HG02571 (cell line): ENCODE measurements around the gene AAR2.

Source experiments
- ATAC-seq: cut with Tn5 transposase; IDR thresholded peaks from one replicate; pipeline ENCODE4 v1.9.1; 2021; ENCODE audit warnings: mild to moderate bottlenecking, moderate library complexity; ENCODE audit not compliant: unreplicated experiment

Gene AAR2

DNA sequence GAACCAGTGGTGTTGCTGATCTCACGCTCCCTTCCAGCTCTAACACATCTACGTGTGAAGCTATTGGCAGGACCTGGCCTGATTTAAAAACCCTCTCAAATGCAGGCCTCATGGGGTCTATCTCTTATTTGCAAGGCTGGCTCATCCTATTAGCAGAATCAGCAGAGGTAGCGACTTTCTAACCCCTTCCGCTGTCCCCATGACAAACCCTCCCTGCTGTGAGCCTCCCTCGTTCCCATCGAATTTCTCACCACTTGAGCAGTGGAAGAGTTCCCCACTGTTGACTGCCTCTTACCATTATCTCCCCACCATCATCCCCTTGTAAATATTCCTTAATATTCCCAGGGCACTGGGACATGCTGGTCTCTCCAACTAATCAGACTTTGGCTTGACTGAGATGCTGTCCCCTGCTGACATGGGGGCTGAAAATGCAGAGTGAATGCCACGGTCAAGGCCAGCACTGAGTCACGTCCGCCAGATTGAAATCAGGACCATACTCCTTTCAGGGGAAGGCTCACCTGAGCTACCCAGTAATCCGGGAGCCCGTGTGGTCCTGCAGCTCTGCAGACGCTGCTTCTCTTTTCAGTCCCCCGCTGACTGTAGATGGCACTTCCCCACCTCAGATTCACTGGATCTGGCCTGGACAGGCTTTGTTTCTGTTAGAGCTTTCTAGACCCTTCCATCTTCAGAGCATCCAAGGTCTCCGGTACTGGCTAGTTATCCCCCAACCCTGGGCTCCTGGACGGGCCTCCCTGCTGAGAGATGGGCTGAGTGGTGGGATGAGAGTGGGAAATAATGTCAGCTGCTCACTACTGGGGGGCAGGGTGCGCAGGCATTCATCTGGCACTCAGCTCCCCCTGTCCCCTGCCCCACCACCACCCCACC is 23.1 kb downstream of the AAR2 start:
- ATAC-seq: no peak

DNA sequence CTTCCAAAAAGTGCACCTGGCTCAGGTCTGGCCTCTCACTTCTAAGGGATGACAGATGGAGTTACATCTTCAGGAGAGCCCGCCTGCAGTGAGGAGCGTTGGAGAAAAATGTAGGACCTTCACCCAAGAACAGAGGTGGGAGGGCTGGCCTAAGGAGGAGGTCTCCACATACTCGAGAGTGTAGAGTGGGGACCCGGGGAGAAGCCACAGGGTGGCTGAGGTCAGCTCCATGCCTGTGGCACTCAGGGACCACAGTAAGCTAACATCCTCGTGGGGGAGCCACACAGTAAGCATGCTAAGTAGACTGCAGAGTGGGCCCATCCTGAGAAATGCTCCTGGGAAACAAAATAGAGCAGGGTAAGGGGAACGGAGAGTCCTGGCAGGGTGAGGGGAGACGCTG is 24.0 kb downstream of the AAR2 start:
- ATAC-seq: no peak

DNA sequence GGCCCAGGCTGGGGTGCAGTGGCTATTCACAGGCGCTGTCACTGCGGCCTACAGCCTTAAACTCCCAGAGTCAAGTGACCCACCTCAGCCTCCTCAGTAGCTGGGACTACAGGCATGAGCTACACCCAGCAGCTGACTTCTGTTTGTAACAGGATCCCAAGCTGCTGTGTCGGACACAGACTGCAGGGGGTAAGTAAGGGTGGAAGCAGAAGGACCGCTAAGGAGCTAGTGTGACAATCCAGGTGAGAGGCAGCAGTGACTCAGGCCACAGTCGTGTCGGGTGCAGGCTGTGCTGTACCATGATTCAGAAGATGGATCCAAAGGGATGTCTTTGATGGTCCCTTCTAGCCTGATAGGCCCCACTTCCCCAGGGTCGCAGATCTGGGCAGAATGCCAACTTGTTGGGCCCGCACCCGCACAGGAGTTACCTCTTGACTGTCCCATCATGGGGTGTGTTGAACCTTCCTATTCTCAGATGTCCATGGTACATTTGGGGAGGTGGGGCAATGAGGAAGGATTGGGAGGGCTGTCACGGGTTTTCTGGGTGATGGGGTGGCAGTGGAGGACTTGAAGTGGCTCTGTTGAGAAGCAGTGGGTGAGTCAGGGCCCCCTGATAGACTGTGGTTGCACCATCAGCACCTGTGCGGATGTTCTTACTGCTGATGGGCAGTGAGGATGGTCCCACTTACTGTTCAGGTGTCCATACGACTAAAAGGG is 25.3 kb downstream of the AAR2 start:
- no peak for ATAC-seq

DNA sequence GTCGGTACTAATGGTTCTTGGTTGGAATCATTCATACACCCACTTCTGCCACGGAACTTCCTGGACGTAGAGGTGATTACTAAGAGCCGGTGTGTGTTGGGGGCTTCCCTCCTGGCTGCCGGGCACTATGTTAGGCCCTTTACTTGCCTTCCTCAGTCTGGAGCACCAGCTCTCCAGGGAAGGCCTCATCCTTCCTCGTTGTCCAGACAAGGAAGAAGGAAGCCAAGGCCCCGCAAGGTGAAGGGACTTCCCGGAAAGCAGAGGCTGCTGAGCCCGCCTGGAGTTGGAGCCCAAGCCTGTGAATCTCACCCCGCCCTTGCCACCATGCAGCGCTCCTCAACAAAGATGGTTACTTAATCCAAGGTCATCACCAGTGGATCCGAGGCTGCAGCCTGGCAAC is 26.2 kb downstream of the AAR2 start:
- no peak for ATAC-seq

DNA sequence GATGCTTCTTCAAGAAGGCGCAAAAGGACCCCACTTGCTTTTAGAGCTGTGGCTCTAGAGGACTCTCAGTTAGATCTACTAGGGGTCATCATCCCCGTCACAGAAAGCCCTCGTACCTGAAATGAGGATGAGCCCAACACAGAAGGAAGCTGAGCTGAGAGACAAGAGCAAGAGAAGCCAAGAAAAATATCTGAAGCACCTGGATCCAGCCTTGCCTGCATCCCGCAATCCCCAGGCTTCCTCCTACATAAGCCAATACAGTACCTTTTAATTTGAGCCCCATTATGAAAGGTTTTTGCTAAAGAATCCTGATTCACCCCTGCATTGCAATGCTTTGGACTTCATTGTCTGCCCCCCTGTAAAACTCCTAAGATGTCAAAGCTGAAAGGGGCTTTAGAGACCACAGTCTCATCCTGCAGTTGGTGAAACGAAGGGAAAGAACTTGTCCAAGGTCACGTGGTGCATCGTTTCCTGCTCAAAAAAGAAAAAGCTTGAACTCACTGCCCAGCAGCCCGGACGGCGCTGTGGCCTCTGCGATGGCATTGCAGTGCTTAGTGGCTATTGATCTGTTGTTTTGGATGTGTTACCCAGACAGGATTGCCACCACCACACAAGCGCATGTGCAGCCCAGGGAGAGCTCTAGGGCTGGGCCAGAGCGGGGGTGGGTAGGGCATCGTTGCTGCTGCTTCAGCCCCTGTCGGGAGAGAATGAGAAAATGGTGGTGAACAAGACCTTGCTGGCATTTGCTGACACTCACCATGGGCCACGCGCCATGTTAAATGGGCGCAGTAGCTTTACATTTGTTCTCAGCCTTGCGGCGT is 28.4 kb downstream of the AAR2 start:
- ATAC-seq: no peak

DNA sequence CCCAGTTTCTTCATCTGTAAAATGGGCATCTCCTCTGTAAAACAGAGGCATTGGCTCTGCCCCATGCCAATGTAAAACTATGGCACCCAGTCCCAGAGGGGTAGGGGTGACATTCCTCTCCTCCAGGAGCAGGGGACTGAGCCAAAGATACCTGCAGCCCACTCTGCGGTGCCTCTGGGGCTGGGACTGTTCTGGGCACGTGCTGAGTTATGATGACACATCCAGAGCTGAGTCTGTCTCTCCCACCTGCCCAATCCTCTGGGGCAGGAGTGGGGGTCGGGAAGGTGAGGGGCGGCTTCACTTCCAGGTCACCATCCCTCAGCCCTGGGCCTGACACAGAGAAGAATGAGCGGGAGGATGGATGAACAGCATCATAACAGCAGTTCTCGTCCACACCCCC is 29.9 kb downstream of the AAR2 start:
- ATAC-seq: no peak

DNA sequence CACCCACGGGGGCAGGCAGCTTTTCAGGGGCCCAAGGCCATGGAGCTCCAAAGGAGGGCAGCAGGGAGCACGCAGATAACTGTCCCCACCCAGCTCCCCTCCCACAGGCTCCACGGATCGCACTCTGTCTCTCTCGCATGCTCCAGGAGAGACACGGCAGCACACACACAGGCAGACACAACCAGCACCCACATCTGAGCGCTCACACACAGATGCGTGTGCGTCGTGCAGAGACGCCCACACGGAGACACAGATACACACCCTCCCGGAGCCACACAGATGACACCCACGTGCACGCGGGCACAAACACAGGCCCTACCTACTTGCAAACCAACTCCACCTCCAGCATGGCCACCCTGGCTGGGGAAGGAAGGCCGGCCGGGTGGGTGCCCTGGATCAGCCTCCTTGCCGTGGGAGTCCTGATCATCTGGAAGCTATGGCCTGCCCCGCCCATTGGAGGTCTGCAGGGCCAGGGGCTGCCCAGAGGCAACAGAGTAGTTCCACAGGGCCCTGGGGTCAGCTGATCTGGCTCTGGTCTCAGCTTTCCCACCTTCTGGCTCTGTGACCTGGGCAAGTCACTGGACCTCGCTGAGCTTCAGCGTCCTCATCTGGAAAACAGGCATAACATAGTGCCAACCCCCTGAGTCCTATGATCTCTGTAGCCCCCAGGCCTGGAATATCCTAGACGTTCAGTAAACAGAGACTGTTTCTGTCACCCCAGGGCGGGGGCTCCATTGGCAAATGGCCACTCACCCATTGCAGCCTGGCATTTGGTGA is 31.5 kb downstream of the AAR2 start:
- no peak for ATAC-seq

DNA sequence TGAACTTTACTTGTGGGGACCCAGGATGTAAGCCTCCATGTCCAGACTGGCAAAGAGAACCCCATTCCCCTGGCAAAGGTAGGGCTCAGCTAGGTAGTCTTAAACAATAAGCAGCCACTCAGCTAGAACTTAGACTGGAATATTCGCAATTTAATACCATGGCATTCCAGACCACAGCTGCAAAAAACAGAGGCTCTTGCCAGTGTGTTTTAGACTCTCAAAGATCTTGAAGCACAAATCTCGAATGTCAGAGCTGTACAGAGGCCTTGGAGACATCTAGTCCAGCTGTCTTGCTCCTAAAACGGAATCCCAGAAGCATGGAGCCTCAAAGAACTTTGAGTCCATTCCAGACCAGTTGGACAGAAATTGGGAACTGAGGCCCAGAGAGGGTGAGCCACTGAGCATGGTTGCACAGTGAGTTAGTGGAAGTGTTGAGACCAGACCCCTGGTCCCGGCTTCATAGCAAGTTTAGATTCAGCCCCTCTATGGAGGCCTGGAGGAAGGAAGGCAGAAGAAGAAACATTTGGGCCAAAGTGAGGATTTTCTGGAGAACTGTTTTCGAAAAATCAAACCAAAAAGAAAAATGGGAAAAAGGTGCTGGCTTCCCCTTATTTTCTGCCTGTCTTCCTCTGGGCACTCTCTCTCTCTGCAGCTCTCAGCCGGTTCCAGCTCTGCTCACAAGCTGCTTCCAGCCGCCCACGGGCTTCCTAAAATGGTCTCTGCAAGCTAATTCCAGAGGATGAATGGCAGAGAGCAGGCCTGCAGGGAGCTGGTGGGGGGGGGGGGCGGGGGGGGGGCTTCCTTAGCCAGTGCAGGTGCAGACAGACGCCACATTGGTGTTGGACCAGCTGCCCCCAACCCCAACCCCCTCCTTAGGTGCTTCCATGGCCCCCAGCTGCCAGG is 32.4 kb downstream of the AAR2 start:
- ATAC-seq: no peak

DNA sequence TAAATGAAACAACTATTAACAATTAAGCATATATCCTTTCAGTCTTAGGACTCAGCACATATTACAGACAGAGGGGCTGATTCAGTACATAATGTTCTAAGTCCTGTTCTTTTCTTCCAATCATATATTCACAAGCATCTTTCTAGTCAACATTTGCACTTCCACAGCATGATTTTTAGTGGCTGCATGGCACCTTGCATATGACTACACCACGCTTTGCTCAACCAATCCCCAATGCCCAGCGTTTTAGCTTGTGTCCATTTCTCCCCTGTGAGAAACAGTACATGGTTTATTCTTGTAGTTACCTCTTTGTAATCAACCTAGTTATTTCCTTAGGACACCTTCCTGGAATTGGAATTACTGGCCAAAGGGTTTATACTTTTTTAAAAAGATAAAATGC is 33.2 kb downstream of the AAR2 start:
- no peak for ATAC-seq

DNA sequence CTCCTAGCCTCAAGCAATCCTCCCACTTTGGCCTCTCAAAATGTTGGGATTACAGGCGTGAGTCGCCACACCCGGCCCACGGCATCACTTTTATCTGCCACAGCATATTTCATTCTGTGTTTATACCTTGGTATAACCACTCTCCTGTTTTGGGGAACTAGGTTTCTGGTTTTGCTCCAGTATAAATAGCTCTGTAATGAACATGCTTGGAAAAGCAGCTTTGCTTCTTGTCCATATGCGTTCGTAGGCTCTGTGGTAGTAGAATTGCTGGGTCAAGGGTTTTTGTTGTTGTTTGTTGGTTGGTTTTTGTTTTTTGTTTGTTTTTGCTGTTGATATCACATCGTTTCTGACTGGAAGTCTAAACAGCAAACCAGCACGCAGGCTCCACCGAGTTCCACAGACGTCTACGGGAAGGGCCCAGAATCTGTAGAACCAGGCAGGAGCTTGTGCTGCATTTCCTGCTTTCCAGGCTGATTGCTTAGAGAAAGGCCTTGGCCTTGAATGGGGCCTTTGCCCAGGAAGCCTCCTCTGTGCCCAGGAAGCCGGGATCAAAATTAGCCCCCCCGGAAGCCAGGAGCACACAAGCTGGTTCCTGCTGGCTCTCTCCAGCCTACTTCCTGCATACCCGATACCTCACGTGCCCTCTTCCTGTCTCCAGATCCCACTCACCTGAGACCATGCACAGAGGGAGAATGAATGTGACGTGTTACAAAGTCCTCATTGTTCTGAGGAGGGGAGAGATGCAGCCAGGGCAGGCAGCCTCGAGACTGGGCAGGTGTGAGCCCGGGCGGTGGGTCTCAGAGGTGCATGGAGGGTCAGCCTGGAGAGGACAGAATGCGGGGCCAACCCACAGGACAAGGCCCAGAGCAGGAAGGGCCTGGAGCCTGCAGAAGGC is 34.7 kb downstream of the AAR2 start:
- ATAC-seq: no peak

DNA sequence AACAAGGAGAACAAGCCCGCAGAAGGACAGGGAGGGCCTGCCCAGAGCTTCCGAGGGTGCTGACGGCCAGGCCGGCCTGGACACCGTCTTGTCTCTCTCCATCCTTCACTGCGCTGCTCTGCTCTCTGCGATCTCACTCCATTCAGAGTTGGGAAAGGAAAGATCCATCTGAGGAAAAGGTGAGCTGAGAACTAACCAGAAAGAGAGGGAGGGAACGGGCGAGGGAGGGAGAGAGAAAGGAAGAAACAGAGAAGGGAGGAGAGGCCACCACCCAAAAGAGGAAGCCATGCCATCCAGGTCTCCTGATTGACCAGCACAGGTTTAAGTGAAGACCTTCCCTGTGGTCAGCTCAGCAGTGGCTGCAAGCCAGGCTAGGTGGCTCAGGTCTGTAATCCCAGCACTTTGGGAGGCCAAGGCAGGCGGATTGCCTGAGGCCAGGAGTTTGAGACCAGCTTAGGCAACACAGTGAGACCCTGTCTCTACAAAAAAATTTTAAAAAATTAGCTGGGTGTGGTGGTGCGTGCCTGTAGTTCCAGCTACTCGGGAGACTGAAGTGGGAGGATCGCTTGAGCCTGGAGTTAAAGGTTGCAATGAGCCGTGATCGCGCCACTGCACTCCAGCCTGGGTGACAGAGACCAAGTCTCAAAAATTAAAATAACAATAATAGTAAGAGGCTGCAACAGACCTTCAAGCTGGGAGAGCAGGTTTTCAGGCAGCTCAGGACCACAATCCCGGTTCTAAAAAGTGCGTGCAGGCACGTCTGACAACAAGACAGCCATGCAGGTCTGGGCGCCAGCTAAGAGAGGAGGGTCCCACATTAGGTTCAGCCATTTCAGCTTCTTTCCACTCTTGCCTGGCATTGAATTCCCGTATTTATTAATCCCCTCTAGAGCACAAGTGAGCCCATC is 35.6 kb downstream of the AAR2 start:
- no peak for ATAC-seq

DNA sequence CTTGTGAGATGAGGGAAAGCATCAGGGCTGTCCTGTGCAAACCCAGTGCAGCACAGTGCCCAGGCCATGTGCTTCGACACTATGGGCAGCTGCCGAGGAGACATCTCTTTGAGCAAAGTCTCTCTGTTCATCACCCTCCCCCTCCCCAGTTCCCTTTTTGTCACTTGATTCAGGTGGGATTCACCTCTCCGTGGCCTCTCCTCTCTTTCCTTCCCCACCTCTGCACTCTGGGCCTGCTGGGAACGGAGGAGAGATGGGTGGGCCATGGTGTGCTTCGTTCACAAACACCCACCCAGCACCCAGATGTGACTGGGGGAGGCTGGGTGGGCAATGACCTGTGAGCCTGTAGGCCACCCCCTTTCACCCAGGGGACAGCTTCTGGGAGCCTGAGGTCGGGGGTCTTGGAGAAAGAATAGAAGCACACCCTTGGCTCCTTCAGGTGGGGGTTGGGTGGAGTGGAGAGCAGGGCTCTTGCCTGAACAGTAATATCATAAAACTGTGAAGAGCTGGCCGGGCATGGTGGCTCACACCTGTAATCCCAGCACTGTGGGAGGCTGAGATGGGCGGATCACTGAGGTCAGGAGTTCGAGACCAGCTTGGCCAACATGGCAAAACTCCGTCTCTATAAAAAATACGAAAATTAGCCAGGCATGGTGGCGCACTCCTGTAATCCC is 36.4 kb downstream of the AAR2 start:
- ATAC-seq: no peak

DNA sequence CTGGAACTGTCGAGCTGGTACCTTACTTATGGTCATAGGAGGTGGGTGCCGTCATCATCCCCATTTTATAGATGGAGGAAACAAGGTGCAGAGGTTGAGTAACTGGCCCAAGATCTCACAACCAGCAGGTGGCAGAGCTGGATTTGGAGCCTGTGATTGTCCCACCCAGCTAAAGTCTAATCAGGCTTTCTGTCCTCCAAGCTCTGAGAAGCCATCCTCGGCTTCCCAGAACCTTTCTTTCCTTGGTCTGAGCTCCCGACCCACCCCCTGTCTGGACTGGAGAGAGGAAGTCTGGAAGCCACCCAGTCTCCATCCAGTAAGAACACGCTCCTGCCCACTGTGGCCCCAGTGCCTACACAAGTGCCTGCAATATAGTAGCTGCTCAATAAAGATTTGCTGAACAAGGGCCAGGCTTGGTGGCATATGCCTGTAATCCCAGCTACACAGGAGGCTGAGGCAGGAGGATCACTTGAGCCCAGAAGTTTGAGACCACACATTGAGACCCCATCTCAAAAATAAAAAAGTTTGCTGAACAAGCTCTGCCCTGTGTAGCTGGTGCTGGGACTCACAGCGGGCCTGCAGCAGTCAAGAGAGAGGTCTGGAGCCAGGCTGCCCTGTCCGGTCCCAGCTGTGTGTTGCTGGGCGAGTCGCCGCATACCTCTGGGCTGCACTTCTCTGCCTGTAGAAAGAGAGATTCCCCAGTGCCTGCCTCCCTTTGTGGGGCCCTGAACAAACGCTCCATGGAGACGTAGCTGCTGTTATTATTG is 37.3 kb downstream of the AAR2 start:
- ATAC-seq: no peak

DNA sequence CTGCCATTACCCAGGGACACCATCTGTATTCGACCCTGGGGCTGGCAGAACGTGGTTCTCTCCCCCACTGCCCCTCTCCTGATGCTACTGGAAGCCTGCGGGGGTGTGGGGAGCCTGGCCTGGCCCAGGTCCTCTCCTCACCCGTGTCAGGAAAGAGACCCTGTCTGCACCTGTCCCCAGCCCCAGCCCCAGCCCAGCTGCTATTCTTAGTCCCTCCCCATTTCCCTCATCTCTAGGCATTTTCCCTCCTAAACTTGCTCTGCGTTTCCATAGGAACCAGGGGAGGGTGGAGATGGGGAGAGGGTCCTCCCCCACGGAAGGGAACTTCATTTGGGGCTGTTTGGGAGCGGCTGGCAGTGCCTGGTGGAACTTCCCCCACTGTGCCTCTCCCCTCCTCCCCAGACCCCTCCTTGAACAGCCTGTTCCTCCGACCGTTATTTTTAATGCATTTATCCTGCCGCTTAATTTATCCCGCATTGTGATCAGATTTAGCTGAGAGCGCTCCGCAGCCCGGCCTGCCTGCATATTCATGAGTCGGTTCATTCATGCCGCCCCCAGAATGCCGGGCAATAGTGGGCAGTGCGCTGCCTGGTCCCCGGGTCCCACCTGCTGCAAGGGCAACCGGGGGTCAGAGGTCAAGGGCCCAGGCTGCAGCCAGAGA is 38.0 kb downstream of the AAR2 start:
- no peak for ATAC-seq

DNA sequence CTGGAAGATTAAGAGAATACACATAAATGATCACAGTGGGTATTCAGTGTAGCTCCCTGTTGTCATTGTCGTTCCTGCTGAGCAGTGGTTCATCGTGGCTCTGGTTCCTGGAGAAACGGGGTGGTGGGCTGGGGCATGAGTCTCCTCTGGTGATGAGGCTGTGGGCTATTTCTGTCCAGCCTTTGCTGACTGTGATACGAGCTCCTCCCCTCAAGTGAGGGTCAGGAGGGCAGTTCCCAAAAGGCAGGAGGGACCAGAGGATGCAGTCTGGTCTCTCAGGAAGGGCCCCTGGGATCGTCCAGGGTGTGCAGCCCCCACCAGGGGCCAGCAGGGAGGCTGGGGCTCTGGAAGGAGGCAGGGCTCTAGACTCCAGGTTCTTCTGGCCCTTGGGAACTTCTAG is 38.7 kb downstream of the AAR2 start:
- no peak for ATAC-seq
